ENCODE data around the gene SLC38A3. TPM values are rescaled to one million over a fixed set of nuclear protein-coding genes. Genes with fewer than 3 reads are reported as not detected.

SLC38A3 gene
- total and polyA plus RNA-seq, 9 of the 15 experiments (the other 6 are each of a cell fraction or from before 2014, with no cell fraction given) = 0.09 to 0.38 (median 0.16) TPM; not detected in 6

DNA sequence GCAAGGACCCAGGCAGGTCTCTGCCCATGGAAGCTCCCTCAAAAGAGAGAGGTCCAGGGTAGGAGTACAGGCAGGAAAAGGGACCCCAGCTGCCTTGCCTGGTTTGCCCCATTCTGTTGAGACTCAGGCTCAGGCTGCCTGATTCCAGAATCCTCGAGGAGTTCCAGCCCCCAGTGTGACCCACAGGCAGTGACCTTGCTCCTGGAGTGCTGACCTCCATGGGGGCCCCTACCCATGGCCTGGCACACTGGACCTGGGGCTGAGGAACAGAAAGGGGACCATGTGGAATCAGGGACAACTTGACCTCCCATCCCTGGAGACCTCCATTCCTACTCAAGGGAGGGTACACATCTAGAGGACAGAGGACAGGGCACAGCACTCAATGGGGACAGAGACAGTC is 60.5 kb downstream of the SLC38A3 start:
- FAIRE-seq = no peak
- in situ Hi-C loops (cut with MboI) = no loop called here
- H3K9me1 ChIP-seq (ENCODE audit: control insufficient read depth, insufficient read depth, low read length) = no peaks in the 10 kb centered on the region
- no peak overlapping the region for H3K9ac ChIP-seq (ENCODE audit: insufficient read depth in 1 of 2, low read depth in 2 of 2, low read length in 2 of 2)
- ChIA-PET POLR2A (interaction anchor here (0.9 kb wide), 1 partner anchor 53 kb away, joined by 3 read pairs; no protein-coding TSS in a partner anchor), CTCF (ENCODE audit: low intra/inter-chr PET ratio) (no interaction called here)
- H2AFZ ChIP-seq (ENCODE audit: low read depth, low read length) = no peak overlapping the region
- no peak overlapping the region for H3K27ac ChIP-seq (ENCODE audit: extremely low read depth, low read depth, low read length)
- no peaks in the 10 kb centered on the region; the same call in 1 of the 2 replicates for H4K20me1 ChIP-seq (replicated peaks; ENCODE audit: control insufficient read depth, insufficient read depth, low read length)
- no peaks in the 10 kb centered on the region for H3K27me3 ChIP-seq (ENCODE audit: control insufficient read depth in 2 of 2, insufficient read depth in 2 of 2, low read length in 2 of 2)
- H3K79me2 ChIP-seq (ENCODE audit: control insufficient read depth, insufficient read depth, low read length) = peaks cover 1% of the 10 kb centered on the region; the same call in 1 of the 3 replicates
- peaks cover 6 to 50% of the 10 kb centered on the region in 2 experiments; a peak in 4 of 5 replicates for H3K4me1 ChIP-seq (replicated peaks in 1 of 2; ENCODE audit: control insufficient read depth in 2 of 2, insufficient read depth in 2 of 2, low read length in 2 of 2)
- WGBS (ENCODE audit: insufficient coverage, low coverage, missing lambda C conversion rate) = 13% methylated on average over 1 of the region's 1 CpG
- H3K9me3 ChIP-seq (replicated peaks; ENCODE audit: control insufficient read depth, insufficient read depth, low read depth, low read length) = no peaks in the 10 kb centered on the region
- intact Hi-C loops (cut with micrococcal nuclease) = no loop called here
- DNase-seq (ENCODE audit: extremely low read depth in 1 of 4, low spot score in 3 of 4) = no peak
- H3K36me3 ChIP-seq (ENCODE audit: control insufficient read depth, insufficient read depth, low read length) = no peaks in the 10 kb centered on the region
- BruUV-seq (replicated peaks) = no TSS peak
- H3K4me3 ChIP-seq = no peak overlapping the region
- no peak for ATAC-seq
- H3K4me2 ChIP-seq (ENCODE audit: insufficient read depth, low read length) = no peak overlapping the region
- no peak for TF ChIP-seq HNRNPH1 (optimal IDR thresholded peaks at IDR 0.05; ENCODE audit: low read depth, low read length)
- TF ChIP-seq, protein P1, sequence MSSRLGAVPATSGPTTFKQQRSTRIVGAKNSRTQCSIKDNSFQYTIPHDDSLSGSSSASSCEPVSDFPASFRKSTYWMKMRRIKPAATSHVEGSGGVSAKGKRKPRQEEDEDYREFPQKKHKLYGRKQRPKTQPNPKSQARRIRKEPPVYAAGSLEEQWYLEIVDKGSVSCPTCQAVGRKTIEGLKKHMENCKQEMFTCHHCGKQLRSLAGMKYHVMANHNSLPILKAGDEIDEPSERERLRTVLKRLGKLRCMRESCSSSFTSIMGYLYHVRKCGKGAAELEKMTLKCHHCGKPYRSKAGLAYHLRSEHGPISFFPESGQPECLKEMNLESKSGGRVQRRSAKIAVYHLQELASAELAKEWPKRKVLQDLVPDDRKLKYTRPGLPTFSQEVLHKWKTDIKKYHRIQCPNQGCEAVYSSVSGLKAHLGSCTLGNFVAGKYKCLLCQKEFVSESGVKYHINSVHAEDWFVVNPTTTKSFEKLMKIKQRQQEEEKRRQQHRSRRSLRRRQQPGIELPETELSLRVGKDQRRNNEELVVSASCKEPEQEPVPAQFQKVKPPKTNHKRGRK (tag; IDR thresholded peaks at IDR 0.05) = no peak
- no peak for TF ChIP-seq TOE1 (IDR thresholded peaks at IDR 0.05; ENCODE audit: borderline replicate concordance)
- no peak for TF ChIP-seq TOE1 (CRISPR knock-in tag; IDR thresholded peaks at IDR 0.05; ENCODE audit: borderline replicate concordance, low read depth)
- TF ChIP-seq ZNF583 (CRISPR knock-in tag; IDR thresholded peaks at IDR 0.05) = no peak
- TF ChIP-seq, protein P2, sequence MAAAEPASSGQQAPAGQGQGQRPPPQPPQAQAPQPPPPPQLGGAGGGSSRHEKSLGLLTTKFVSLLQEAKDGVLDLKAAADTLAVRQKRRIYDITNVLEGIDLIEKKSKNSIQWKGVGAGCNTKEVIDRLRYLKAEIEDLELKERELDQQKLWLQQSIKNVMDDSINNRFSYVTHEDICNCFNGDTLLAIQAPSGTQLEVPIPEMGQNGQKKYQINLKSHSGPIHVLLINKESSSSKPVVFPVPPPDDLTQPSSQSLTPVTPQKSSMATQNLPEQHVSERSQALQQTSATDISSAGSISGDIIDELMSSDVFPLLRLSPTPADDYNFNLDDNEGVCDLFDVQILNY (CRISPR knock-in tag; IDR thresholded peaks at IDR 0.05) = no peak
- TF ChIP-seq PHB2 (IDR thresholded peaks at IDR 0.05; ENCODE audit: low read depth) = no peak
- TF ChIP-seq, protein P3, sequence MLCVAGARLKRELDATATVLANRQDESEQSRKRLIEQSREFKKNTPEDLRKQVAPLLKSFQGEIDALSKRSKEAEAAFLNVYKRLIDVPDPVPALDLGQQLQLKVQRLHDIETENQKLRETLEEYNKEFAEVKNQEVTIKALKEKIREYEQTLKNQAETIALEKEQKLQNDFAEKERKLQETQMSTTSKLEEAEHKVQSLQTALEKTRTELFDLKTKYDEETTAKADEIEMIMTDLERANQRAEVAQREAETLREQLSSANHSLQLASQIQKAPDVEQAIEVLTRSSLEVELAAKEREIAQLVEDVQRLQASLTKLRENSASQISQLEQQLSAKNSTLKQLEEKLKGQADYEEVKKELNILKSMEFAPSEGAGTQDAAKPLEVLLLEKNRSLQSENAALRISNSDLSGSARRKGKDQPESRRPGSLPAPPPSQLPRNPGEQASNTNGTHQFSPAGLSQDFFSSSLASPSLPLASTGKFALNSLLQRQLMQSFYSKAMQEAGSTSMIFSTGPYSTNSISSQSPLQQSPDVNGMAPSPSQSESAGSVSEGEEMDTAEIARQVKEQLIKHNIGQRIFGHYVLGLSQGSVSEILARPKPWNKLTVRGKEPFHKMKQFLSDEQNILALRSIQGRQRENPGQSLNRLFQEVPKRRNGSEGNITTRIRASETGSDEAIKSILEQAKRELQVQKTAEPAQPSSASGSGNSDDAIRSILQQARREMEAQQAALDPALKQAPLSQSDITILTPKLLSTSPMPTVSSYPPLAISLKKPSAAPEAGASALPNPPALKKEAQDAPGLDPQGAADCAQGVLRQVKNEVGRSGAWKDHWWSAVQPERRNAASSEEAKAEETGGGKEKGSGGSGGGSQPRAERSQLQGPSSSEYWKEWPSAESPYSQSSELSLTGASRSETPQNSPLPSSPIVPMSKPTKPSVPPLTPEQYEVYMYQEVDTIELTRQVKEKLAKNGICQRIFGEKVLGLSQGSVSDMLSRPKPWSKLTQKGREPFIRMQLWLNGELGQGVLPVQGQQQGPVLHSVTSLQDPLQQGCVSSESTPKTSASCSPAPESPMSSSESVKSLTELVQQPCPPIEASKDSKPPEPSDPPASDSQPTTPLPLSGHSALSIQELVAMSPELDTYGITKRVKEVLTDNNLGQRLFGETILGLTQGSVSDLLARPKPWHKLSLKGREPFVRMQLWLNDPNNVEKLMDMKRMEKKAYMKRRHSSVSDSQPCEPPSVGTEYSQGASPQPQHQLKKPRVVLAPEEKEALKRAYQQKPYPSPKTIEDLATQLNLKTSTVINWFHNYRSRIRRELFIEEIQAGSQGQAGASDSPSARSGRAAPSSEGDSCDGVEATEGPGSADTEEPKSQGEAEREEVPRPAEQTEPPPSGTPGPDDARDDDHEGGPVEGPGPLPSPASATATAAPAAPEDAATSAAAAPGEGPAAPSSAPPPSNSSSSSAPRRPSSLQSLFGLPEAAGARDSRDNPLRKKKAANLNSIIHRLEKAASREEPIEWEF (CRISPR knock-in tag; IDR thresholded peaks at IDR 0.05) = no peak
- TF ChIP-seq, protein P4, sequence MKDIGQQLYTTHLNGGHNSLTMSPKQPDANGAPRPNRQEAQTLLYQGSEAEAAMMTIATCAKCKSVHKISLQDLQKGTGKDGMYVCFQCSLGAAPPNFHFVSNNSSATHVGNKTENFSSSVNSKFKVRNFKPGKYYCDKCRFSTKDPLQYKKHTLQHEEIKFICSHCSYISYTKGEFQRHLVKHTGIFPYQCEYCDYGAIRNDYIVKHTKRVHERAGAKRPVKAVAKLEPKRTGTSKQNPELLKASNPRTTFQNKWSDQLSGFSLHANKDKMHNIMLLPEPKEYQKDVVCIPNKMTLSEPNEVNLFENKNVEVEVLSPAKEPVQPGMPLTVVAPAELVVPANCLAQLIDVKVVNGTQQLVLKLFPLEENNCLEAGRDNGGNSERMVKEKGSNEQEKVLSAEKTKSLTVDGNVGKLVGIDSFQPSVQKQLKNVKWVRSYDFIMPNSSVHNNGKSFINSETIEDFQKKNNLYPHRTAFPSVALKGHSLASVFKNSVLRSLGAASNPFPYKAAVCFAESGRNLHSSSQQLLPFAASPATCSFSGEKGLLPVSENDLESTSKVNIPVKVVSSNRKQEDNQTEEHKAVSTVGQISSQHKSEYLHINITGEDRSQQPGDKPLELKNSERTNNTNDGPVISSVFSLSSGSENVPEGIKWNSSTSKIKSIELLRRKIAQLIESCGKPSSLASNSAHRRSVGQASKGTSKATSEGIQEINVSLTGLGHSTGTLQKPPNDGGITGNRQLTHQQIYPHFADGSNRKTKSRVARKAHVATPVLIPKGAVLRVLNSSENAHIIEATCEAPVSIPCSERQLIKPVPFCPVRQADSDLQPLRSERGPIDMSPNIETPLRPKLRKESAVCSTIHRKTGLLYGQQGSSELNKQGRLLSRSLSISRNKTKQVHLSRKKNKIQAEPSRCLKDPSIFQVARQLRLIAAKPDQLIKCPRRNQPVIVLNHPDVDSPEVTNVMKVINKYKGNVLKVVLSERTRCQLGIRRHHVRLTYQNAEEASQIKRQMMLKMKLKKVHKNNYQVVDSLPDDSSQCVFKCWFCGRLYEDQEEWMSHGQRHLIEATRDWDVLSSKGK (CRISPR knock-in tag; IDR thresholded peaks at IDR 0.05) = no peak
- no peak for TF ChIP-seq NFXL1 (CRISPR knock-in tag; IDR thresholded peaks at IDR 0.05)

All from K562 (cell line).